GM19328 (cell line): ENCODE measurements around the gene FAM168A.

ENCODE experiments used
- ATAC-seq: cut with Tn5 transposase; IDR thresholded peaks from one replicate; pipeline ENCODE4 v1.9.1; 2021; ENCODE audit warnings: mild to moderate bottlenecking, moderate library complexity; ENCODE audit not compliant: unreplicated experiment

Gene FAM168A

GRCh38 chr11:73430326-73430725 is 167.6 kb downstream of the FAM168A start:
- no peak for ATAC-seq

DNA sequence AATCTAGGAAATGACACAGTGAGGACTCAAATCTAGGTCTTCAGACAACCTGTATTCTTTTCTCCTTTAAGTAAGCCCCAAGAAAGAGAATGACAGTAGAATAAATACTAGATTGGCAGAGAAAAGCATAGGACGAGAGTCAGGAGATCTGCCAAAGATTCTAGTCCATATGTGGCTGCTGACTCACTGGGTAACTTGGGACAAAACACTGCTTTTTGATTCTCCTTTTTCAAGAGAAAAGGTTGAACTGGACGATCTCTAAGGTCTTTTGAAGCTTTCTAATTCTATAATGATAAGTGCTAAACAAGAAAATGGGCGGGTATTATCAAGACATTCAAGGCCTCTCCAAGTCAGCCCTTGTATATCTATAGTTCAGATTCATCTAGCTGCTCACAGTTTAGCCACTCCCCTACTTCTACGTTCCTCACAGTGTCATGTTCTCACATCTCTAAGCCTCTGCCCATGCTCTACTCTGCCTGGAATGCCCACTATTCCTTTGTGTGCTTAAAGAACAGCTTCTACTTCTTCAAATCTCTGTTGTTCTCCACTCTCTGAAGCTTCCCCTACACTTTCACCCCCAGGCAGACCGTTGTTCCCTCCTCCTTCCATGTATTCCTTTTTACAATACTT is 168.7 kb downstream of the FAM168A start:
- no peak for ATAC-seq

- ATAC-seq: no peak
Observed at GRCh38 chr11:73428699-73429098, 169.2 kb downstream of the FAM168A start.

DNA sequence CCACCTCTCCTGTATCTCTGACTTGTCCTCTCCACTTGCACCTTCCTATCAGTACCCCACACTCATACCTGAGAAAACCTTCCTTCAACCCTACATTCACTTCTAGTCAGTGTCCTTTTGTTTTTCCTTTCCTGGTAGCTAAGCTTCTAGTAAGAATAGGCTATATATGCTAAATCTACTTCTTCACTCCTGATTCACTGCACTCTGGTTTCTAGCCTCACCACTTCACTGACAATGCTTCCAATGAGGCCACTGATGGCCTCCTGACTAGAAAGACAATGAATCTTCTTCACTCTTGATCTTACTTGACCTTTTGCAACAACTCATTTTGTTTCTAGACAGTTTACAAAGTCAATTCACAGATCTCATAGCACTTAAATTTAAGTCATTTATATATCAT is 169.7 kb downstream of the FAM168A start:
- no peak for ATAC-seq

GRCh38 chr11:73426219-73426850 is 171.6 kb downstream of the FAM168A start:
- ATAC-seq: no peak

DNA sequence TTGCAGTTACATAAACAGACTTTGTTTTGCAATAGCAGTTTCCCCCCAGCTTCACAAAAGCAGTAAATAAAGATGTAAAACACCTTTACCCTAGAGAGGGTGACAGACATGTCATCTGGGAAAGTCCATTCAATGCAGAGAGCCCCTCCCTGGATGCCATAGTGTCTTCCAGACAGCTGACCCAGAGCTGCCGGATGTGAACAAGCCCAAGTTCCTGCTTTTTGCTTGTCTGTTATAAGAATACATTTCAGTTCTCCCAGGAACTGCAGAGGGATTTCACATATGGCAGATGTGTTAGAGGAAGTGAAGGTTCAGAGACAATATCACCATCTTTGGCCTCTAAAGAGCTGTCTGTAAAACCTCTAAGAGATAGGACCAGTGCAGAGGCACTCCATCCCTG is 172.8 kb downstream of the FAM168A start:
- no peak for ATAC-seq

GRCh38 chr11:73423506-73423905 is 174.4 kb downstream of the FAM168A start:
- ATAC-seq: no peak

- ATAC-seq: no peak
Observed at GRCh38 chr11:73422886-73423285, 175.0 kb downstream of the FAM168A start.

- no peak for ATAC-seq
Observed at GRCh38 chr11:73420136-73420535, 177.8 kb downstream of the FAM168A start.

DNA sequence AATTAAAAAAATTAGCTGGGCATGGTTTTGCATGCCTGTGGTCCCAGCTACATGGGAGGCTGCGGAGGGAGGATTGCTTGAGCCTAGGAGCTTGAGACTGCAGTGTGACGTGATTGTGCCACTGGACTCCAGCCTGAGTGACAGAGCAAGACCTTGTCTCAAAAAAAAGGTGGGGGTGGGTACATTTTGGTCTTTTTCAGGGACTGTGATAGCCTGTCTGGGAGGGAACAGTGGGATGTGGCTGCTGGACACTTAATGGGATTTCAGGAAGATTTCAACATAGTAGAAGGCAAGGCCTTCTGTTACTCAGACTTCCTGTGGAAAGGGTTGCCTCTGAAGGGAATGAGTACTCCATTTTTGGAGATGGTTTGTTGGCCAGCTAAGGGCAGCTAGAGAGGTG is 181.1 kb downstream of the FAM168A start:
- ATAC-seq: no peak

- ATAC-seq: no peak
Observed at GRCh38 chr11:73415854-73416615, 181.9 kb downstream of the FAM168A start.

- ATAC-seq: no peak
Observed at GRCh38 chr11:73414977-73415651, 182.8 kb downstream of the FAM168A start.

DNA sequence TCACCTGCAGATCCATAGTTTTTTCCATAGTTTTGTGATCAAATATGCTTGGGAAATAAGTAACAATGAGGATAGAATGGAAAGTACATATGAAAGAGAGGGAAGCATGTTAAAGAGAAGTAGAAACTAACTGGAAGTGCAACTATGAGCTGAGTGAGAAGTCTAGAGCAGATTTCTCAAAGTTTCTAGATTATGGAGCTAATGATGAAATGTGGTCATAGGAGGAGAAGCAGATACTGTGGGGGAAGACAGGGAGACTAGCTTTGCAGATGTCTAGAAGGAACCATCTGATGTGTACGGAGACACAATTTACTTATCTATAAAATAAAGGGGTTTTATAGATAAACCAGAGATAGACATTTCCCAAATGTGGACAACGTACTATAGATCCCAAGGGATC is 184.7 kb downstream of the FAM168A start:
- ATAC-seq: no peak

- ATAC-seq: no peak
Observed at GRCh38 chr11:73412308-73412707, 185.6 kb downstream of the FAM168A start.

- ATAC-seq: no peak
Observed at GRCh38 chr11:73411031-73411430, 186.9 kb downstream of the FAM168A start.

GRCh38 chr11:73410627-73411026 is 187.3 kb downstream of the FAM168A start:
- ATAC-seq: no peak

- no peak for ATAC-seq
Observed at GRCh38 chr11:73409431-73409830, 188.5 kb downstream of the FAM168A start.

DNA sequence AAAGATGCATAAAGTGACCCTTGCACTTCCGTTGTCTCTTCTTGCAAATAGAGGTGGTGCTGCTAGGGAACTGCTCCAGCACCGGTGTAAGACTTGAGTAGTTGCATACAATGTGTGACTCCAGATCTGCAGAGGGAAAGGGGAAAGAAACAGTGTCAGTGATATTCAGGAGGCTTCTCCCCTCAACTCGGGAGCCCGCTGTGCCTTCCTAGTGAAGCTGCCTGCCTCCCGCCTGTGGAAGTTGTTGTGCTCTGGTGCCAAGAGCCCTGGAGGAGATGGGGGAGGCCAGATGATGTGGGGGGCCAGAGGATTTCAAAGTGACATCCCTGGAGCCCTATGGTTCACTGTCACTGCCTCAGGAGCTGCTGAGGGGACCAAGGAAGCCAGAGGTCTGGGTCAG is 191.3 kb downstream of the FAM168A start:
- no peak for ATAC-seq

GRCh38 chr11:73406131-73406530 is 191.8 kb downstream of the FAM168A start:
- ATAC-seq: no peak

DNA sequence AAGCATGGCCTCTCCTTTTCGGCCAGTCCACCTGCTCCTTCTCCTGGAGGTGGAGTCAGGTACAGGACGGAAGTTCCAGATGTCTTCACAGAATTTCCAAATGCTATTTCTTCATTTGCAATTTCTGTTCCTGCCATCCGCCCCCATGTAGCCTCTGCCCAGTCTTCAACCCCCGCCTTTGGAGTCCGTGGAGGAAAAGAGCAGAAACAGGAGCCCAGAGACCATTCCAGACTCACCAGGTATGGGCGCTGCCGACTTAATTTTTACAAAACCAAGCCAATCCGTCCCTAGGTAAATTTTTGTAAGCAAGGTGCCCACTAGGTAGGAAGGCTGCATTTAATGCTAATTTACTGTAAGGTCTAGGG is 192.8 kb downstream of the FAM168A start:
- no peak for ATAC-seq

- no peak for ATAC-seq
Observed at GRCh38 chr11:73404506-73405145, 193.3 kb downstream of the FAM168A start.
